MM.1S (cell line): Measurements from ENCODE around the gene OPRM1.

Source experiments
- EZH2 ChIP-seq: fragments of 300-600 bp; sonication (generic); optimal IDR thresholded peaks from 2 replicates; pipeline ENCODE3; 2017; ENCODE audit warnings: low read depth, mild to moderate bottlenecking, antibody characterized with exemption, low read length, mixed read lengths
- EZH2phosphoT487 ChIP-seq: fragments of 300-600 bp; sonication (generic); IDR thresholded peaks from 2 replicates; pipeline ENCODE4 v1.6.1; 2018; ENCODE audit warnings: antibody characterized with exemption, low read length
- TF ChIP-seq, protein P1 (sequence below): fragments of 300-600 bp; sonication (generic); IDR thresholded peaks from 2 replicates; pipeline ENCODE4 v1.5.1; 2016; ENCODE audit warnings: antibody characterized with exemption, low read length, mixed read lengths

DNA sequence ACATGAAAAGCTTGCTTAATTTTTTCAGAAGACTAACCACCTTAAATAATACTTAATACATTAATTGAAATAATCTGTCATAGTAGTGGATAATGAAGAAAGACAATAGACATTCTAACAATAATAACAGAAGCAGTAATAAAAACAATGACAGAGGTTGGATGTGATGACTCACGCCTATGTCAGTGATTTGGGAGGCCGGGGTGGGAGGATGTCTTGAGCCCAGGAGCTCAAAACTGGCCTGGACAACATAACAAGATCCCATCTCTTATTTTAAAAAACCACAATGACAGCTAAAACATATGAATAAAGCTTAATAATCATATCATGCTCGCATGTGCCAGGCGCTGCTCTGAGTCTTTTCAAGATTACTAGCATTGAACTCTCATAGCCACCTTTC is 212.1 kb downstream of the OPRM1 start:
- TF ChIP-seq EZH2 (no peak), EZH2phosphoT487 (no peak)
- TF ChIP-seq, protein P1, sequence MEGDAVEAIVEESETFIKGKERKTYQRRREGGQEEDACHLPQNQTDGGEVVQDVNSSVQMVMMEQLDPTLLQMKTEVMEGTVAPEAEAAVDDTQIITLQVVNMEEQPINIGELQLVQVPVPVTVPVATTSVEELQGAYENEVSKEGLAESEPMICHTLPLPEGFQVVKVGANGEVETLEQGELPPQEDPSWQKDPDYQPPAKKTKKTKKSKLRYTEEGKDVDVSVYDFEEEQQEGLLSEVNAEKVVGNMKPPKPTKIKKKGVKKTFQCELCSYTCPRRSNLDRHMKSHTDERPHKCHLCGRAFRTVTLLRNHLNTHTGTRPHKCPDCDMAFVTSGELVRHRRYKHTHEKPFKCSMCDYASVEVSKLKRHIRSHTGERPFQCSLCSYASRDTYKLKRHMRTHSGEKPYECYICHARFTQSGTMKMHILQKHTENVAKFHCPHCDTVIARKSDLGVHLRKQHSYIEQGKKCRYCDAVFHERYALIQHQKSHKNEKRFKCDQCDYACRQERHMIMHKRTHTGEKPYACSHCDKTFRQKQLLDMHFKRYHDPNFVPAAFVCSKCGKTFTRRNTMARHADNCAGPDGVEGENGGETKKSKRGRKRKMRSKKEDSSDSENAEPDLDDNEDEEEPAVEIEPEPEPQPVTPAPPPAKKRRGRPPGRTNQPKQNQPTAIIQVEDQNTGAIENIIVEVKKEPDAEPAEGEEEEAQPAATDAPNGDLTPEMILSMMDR = no peak
